K562 (cell line): ENCODE measurements around the gene SUV39H2.

ENCODE experiments used
- ESRRA ChIP-seq: fragments of 450-650 bp; IDR thresholded peaks from 2 replicates; pipeline ENCODE4 v1.6.1; 2014; ENCODE audit warnings: low read depth, mild to moderate bottlenecking, moderate library complexity, borderline replicate concordance
- KDM1A ChIP-seq, 2 experiments: fragments of 450-650 bp; IDR thresholded peaks; 2 replicates each; pipeline ENCODE4 v1.6.1; 2016; ENCODE audit warnings: mild to moderate bottlenecking in 2 of 2
- U2AF2 ChIP-seq: fragments of 200-400 bp; formaldehyde crosslinking; optimal IDR thresholded peaks from 2 replicates; pipeline ENCODE3; 2017; ENCODE audit warnings: low read depth, mild to moderate bottlenecking, low read length
- ZBTB5 ChIP-seq: fragments of 450-650 bp; IDR thresholded peaks from 2 replicates; pipeline ENCODE4 v1.6.1; 2017; ENCODE audit warnings: antibody characterized with exemption
- ZNF197 ChIP-seq: fragments of 200-800 bp; sonication (Bioruptor generic); IDR thresholded peaks from 2 replicates; pipeline ENCODE4 v1.6.1; 2016; ENCODE audit warnings: low read depth, missing genetic modification characterization, missing compliant biosample characterization

GRCh38 chr10:14891151-14891550 is 12.5 kb downstream of the SUV39H2 start:
- TF ChIP-seq ESRRA (no peak), KDM1A (IDR thresholded peaks at IDR 0.05) (no peak), ZNF197 (no peak), U2AF2 (no peak), ZBTB5 (no peak)
